Esophagus muscularis mucosa (tissue), 4 donors: ENCODE results near the gene EIF1. TPM values are rescaled to one million over a fixed set of nuclear protein-coding genes. Genes with fewer than 3 reads are reported as not detected.

Experiments
- DNase-seq: peaks from one replicate; pipeline ENCODE4 v3.0.0-alpha.2; 2017; ENCODE audit errors: extremely low spot score
- H3K27ac ChIP-seq, 4 donors: fragments of 200-600 bp; sonication (generic); replicated peaks in 1 of 4; 1 replicate in 3 of 4; 2 replicates in 1 of 4; pipeline ENCODE4 v1.5.1; 2016 to 2019; ENCODE audit warnings: mild to moderate bottlenecking in 1 of 4
- H3K27me3 ChIP-seq, 4 donors: fragments of 200-600 bp; sonication (generic); one replicate each; pipeline versions ENCODE4 v1.5.1 to v1.6.0; 2016 to 2019
- H3K36me3 ChIP-seq, 4 donors: fragments of 200-600 bp; sonication (generic); one replicate each; pipeline ENCODE4 v1.5.1; 2016 to 2019
- H3K4me1 ChIP-seq, 4 donors: fragments of 200-600 bp; sonication (generic); one replicate each; pipeline ENCODE4 v1.5.1; 2016 to 2019
- H3K4me3 ChIP-seq, 4 donors: fragments of 200-600 bp; sonication (generic); 1 replicate in 2 of 4; 2 replicates in 2 of 4; pipeline ENCODE4 v1.5.1; 2016 to 2019; ENCODE audit warnings: mild to moderate bottlenecking in 4 of 4, moderate library complexity in 1 of 4
- H3K9me3 ChIP-seq, 4 donors: fragments of 200-600 bp; sonication (generic); 1 replicate in 3 of 4; 2 replicates in 1 of 4; pipeline ENCODE4 v1.5.1; 2016 to 2019
- EP300 ChIP-seq: sonication (generic); formaldehyde crosslinking; IDR thresholded peaks from one replicate; pipeline ENCODE4 v1.6.1; 2017; ENCODE audit warnings: antibody characterized with exemption
- POLR2A ChIP-seq: fragments of 450-650 bp; IDR thresholded peaks from one replicate; pipeline ENCODE4 v1.6.1; 2017; ENCODE audit warnings: antibody characterized with exemption, moderate library complexity, mild to moderate bottlenecking, low read depth
- POLR2AphosphoS5 ChIP-seq, 2 donors: sonication (generic); formaldehyde crosslinking; IDR thresholded peaks; one replicate each; pipeline ENCODE4 v1.6.1; 2017; ENCODE audit warnings: antibody characterized with exemption in 2 of 2
- WGBS: methylation state at CpG from one replicate; pipeline ENCODE4 v1.1.5; 2018; 5-methylcytosine and 5-hydroxymethylcytosine counted together
- intact Hi-C: fragments of 100-400 bp; cut with DNase I; formaldehyde crosslinking; loops from one replicate; pipeline ENCODE4 v1.15.1; 2023
- total RNA-seq, 4 donors: library from RNA; depleted of rRNA; stranded (reverse); fragments of >200 nt; gene quantifications; one replicate each; pipeline versions ENCODE4 v1.1.0 to v1.2.1, GENCODE V29; 2016
- TF ChIP-seq, protein P1 (sequence below), 3 experiments: fragments of 200-600 bp in 2 of 3; fragments of 450-650 bp in 1 of 3; sonication (generic) in 2 of 3; IDR thresholded peaks; one replicate each; pipeline ENCODE4 v1.5.1; 2017 to 2019; ENCODE audit warnings: antibody characterized with exemption in 3 of 3, mild to moderate bottlenecking in 2 of 3, moderate library complexity in 1 of 3

EIF1 gene
- total RNA-seq, 4 donors from 2014 or later: 158 to 426 (median 207) TPM

DNA sequence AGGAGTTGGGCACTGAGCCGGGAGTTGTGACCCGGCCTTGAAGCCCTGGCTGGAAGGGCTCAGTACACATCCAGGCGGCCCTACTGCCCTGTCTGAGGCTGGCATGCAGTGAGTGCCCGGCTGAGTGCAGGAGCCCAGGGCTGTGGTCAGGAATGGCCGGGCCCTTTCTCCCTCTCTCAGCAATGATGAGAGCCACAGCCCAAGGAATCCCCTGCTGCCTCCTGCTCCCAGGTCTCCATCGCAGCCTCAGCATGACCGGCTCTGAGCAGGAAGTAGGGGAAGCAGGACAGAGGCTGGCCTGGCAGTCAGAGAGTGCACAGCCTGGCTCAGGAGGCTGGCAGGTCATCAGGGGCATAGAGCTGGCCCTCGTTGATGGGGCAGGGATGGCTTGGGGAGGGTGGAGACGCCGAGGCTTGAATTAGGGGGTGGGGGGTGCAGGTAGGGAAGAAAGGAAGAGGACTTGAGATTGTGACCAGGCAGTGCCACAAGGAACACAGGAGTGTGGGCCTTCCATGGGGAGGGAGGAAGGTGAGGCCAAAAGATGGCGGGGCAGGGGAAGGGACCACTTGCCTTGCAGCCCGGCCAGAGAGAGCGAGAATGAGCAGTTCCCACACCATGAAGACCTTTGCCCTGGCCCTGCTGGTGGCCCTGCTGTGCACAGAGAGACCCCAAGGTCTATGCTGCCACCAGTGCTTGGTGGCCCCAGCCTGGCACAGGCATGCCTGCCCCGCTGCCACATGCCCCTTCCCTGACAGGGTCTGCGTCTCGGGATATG lies 32.2 kb upstream of the EIF1 start:
- 90% methylated on average over 7 of the region's 16 CpGs for WGBS
- Histone ChIP-seq H3K27ac (peak overlapping the region; percentile 60 to 73 (median 65)), H3K4me3 (no peak overlapping the region)

DNA sequence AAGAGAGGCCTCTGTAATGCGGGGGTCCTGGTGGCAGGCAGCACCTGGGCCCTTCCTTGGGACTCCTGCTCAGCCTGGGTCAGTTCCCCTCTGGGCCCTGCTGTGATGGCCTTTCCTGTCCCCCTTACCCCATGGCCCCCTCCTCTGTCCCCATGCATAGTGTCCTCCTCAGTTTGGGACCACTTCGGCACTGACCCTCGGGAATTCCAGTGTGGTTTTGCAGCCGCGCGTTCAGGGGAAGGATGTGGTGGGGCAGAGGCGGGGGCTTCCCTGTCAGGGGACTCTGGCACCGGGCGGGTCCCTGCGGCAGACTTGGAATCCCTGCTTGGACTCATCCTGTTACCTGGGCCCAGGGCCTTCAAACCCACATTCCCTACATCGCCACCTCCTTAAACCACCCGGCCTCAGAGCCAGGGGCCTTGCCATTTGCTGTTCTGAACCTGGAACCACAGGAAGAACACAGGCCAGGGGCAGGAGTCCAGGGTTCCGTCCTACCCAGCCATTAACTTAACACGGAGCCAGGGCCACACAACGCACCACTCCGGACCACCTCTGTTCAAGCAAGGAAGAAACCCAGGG lies 31.4 kb upstream of the EIF1 start:
- Histone ChIP-seq H3K4me1 (peaks cover 0 to 28% (median 19%) of the 10 kb centered on the region in 4 donors), H3K9me3 (no peaks in the 10 kb centered on the region), H3K4me3 (no peak overlapping the region), H3K27me3 (no peaks in the 10 kb centered on the region), H3K27ac (no peak overlapping the region), H3K36me3 (no peaks in the 10 kb centered on the region)
- DNase-seq: no peak
- TF ChIP-seq EP300: no peak
- no peak for TF ChIP-seq POLR2A
- no peak for TF ChIP-seq POLR2AphosphoS5 (IDR thresholded peaks at IDR 0.05)
- TF ChIP-seq, protein P1, sequence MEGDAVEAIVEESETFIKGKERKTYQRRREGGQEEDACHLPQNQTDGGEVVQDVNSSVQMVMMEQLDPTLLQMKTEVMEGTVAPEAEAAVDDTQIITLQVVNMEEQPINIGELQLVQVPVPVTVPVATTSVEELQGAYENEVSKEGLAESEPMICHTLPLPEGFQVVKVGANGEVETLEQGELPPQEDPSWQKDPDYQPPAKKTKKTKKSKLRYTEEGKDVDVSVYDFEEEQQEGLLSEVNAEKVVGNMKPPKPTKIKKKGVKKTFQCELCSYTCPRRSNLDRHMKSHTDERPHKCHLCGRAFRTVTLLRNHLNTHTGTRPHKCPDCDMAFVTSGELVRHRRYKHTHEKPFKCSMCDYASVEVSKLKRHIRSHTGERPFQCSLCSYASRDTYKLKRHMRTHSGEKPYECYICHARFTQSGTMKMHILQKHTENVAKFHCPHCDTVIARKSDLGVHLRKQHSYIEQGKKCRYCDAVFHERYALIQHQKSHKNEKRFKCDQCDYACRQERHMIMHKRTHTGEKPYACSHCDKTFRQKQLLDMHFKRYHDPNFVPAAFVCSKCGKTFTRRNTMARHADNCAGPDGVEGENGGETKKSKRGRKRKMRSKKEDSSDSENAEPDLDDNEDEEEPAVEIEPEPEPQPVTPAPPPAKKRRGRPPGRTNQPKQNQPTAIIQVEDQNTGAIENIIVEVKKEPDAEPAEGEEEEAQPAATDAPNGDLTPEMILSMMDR (IDR thresholded peaks at IDR 0.05): no peak
- intact Hi-C loops: no loop called here
- WGBS: 88% methylated on average over 11 of the region's 16 CpGs

More for the DNA sequence above, 32.2 kb upstream of the EIF1 start:
- Histone ChIP-seq H3K27me3 (no peaks in the 10 kb centered on the region), H3K36me3 (no peaks in the 10 kb centered on the region), H3K4me1 (peaks cover 0 to 34% (median 25%) of the 10 kb centered on the region in 4 donors), H3K9me3 (no peaks in the 10 kb centered on the region)
- intact Hi-C loops: no loop called here
- TF ChIP-seq, protein P1 (IDR thresholded peaks at IDR 0.05): no peak
- TF ChIP-seq EP300 (no peak), POLR2A (no peak), POLR2AphosphoS5 (IDR thresholded peaks at IDR 0.05) (no peak)
- DNase-seq: no peak

DNA sequence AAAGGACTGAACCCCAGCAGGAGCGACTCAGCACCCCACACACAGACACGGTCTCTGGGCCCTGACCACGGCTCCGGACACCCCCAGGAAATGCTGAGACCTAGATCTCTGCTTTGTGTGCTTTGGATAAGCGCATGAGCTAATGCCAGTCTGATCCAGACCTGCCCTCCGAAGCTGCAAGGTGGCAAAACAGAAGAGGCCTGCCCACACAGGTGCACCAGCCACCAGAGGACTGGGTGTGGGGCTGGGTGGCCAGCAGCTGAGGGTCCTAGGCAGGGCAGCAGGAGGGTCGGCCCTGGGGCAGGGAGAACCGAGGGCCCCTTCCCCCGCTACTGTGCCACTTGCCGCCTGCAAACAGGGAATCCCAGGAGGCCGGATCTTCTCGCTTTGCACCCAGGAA lies 30.7 kb upstream of the EIF1 start:
- Histone ChIP-seq H3K9me3 (no peaks in the 10 kb centered on the region), H3K36me3 (no peaks in the 10 kb centered on the region), H3K27me3 (no peaks in the 10 kb centered on the region), H3K4me1 (peaks cover 0 to 34% (median 20%) of the 10 kb centered on the region in 4 donors), H3K27ac (no peak overlapping the region), H3K4me3 (no peak overlapping the region)
- intact Hi-C loops: no loop called here
- DNase-seq: no peak
- TF ChIP-seq POLR2AphosphoS5 (IDR thresholded peaks at IDR 0.05) (no peak), POLR2A (no peak), EP300 (no peak)
- TF ChIP-seq, protein P1 (IDR thresholded peaks at IDR 0.05): no peak
- 97% methylated on average over 10 of the region's 12 CpGs for WGBS

DNA sequence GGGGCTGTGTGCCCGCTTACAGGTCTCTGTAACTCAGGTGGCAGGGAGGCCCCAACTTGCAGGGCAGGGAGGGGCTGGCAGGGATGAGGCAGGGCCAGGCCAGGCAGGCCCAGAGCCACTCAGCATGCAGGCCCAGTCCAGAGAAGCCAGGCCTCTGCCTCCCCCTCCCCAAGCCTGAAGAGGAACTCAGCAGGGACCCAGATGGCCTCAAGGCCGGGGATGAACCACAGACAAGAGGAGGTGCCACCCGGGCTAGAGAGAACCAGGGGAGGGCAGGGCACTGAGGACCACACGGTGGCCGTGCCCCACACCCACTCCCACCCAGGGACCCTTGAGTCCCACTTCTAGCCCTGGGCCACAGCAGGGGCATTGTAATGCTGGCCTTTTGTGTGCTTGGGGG lies 29.8 kb upstream of the EIF1 start:
- 100% methylated on average over 1 of the region's 5 CpGs for WGBS
- Histone ChIP-seq H3K27ac (no peak overlapping the region), H3K4me1 (peaks cover 0 to 33% (median 20%) of the 10 kb centered on the region in 4 donors), H3K9me3 (no peaks in the 10 kb centered on the region), H3K4me3 (no peak overlapping the region), H3K36me3 (no peaks in the 10 kb centered on the region), H3K27me3 (no peaks in the 10 kb centered on the region)
- intact Hi-C loops: no loop called here
- no peak for DNase-seq
- TF ChIP-seq EP300: no peak
- no peak for TF ChIP-seq POLR2A
- TF ChIP-seq POLR2AphosphoS5 (IDR thresholded peaks at IDR 0.05): no peak
- TF ChIP-seq, protein P1 (IDR thresholded peaks at IDR 0.05): no peak
